Hepatocyte (in vitro differentiated cells): ENCODE results near the gene CASTOR1. TPM values are rescaled to one million over a fixed set of nuclear protein-coding genes. Genes with fewer than 3 reads are reported as not detected.

Experiments used
- DNase-seq: peaks from one replicate; pipeline ENCODE4 v3.0.0-alpha.2; 2016; ENCODE audit warnings: low spot score
- H2AFZ ChIP-seq: fragments of 200-600 bp; sonication (generic); 2 replicates; pipeline ENCODE4 v1.6.0; 2016; ENCODE audit warnings: antibody characterized with exemption, mild to moderate bottlenecking
- H3K27ac ChIP-seq: fragments of 200-600 bp; sonication (generic); 2 replicates; pipeline ENCODE4 v1.5.1; 2016; ENCODE audit warnings: mild to moderate bottlenecking
- H3K27me3 ChIP-seq: fragments of 200-600 bp; sonication (generic); 2 replicates; pipeline ENCODE4 v1.6.1; 2016
- H3K36me3 ChIP-seq: fragments of 200-600 bp; sonication (generic); replicated peaks from 2 replicates; pipeline ENCODE4 v1.5.1; 2016; ENCODE audit warnings: low read depth; ENCODE audit not compliant: insufficient read depth
- H3K4me1 ChIP-seq: fragments of 200-600 bp; sonication (generic); 2 replicates; pipeline ENCODE4 v1.5.1; 2016; ENCODE audit warnings: mild to moderate bottlenecking, moderate library complexity; ENCODE audit not compliant: insufficient read depth
- H3K4me2 ChIP-seq: fragments of 200-600 bp; sonication (generic); 2 replicates; pipeline ENCODE4 v1.6.0; 2016
- H3K4me3 ChIP-seq: fragments of 200-600 bp; sonication (generic); 2 replicates; pipeline ENCODE4 v1.5.1; 2016; ENCODE audit warnings: mild to moderate bottlenecking
- H3K79me2 ChIP-seq: fragments of 200-600 bp; sonication (generic); 2 replicates; pipeline ENCODE4 v1.6.0; 2017; ENCODE audit warnings: mild to moderate bottlenecking
- H3K9me2 ChIP-seq: fragments of 200-600 bp; sonication (generic); replicated peaks from 2 replicates; pipeline ENCODE4 v1.6.0; 2017; ENCODE audit warnings: mild to moderate bottlenecking; ENCODE audit not compliant: insufficient read depth
- H3K9me3 ChIP-seq: fragments of 200-600 bp; sonication (generic); 2 replicates; pipeline ENCODE4 v1.5.1; 2016; ENCODE audit warnings: low read depth, mild to moderate bottlenecking
- H4K20me1 ChIP-seq: fragments of 200-600 bp; sonication (generic); 2 replicates; pipeline ENCODE4 v1.6.0; 2016; ENCODE audit warnings: mild to moderate bottlenecking; ENCODE audit not compliant: insufficient read depth, poor library complexity, severe bottlenecking
- CTCF ChIP-seq: fragments of 200-600 bp; sonication (generic); IDR thresholded peaks from 2 replicates; pipeline ENCODE4 v1.5.1; 2016; ENCODE audit warnings: antibody characterized with exemption, mild to moderate bottlenecking; ENCODE audit not compliant: poor library complexity
- EZH2 ChIP-seq: fragments of 200-600 bp; sonication (generic); IDR thresholded peaks from 2 replicates; pipeline ENCODE4 v1.6.1; 2016; ENCODE audit warnings: antibody characterized with exemption, mild to moderate bottlenecking, borderline replicate concordance
- EZH2phosphoT487 ChIP-seq: fragments of 200-600 bp; sonication (generic); IDR thresholded peaks from one replicate; pipeline ENCODE4 v1.6.1; 2018; ENCODE audit warnings: antibody characterized with exemption, mild to moderate bottlenecking, low read depth, moderate library complexity; ENCODE audit not compliant: unreplicated experiment, severe bottlenecking
- WGBS: methylation state at CpG from one replicate; pipeline ENCODE4 v1.1.6; 2016; ENCODE audit warnings: low lambda C conversion rate; ENCODE audit errors: missing lambda C conversion rate; 5-methylcytosine and 5-hydroxymethylcytosine counted together
- polyA plus RNA-seq: library from polyadenylated mRNA; unstranded; fragments of >200 nt; fragmentation: Nextera tagmentation; extraction: Ambion mirVana; gene quantifications from 2 replicates; pipeline ENCODE4 v1.2.1, GENCODE V29; 2016
- total RNA-seq: library from RNA; depleted of rRNA; stranded (reverse); fragments of >200 nt; gene quantifications from 2 replicates; pipeline ENCODE4 v1.2.3, GENCODE V29; 2014

CASTOR1 gene
- total and polyA plus RNA-seq, 2 experiments from 2014 or later, result 30.9 to 53.5 TPM

- Histone ChIP-seq H3K79me2 (no peaks in the 10 kb centered on the region), H3K27me3 (no peaks in the 10 kb centered on the region), H4K20me1 (no peaks in the 10 kb centered on the region), H3K4me1 (peaks cover 14% of the 10 kb centered on the region), H3K9me2 (no peaks in the 10 kb centered on the region), H2AFZ (no peak overlapping the region), H3K4me2 (no peak overlapping the region), H3K36me3 (no peaks in the 10 kb centered on the region), H3K27ac (peak overlapping the region; percentile 53), H3K4me3 (no peak overlapping the region), H3K9me3 (no peaks in the 10 kb centered on the region)
- TF ChIP-seq CTCF (no peak), EZH2phosphoT487 (no peak), EZH2 (no peak)
- DNase-seq, result no peak
- WGBS, result 80% methylated on average over 15 of the region's 15 CpGs
These were observed 47.5 kb downstream of the CASTOR1 start for GRCh38 chr22:30241576-30242371.

- Histone ChIP-seq H4K20me1 (no peaks in the 10 kb centered on the region), H3K27ac (peak overlapping the region; percentile 53), H3K27me3 (no peaks in the 10 kb centered on the region), H3K4me3 (no peak overlapping the region), H3K4me1 (peaks cover 19% of the 10 kb centered on the region), H2AFZ (no peak overlapping the region), H3K4me2 (no peak overlapping the region), H3K79me2 (no peaks in the 10 kb centered on the region), H3K9me3 (no peaks in the 10 kb centered on the region), H3K36me3 (no peaks in the 10 kb centered on the region), H3K9me2 (no peaks in the 10 kb centered on the region)
- WGBS, result 91% methylated on average over 24 of the region's 24 CpGs
- TF ChIP-seq CTCF, result no peak
- DNase-seq, result no peak
These were observed 48.5 kb downstream of the CASTOR1 start for GRCh38 chr22:30240541-30241417.

GRCh38 chr22:30239488-30240405 lies 49.6 kb downstream of the CASTOR1 start:
- Histone ChIP-seq H3K9me2 (no peaks in the 10 kb centered on the region), H2AFZ (no peak overlapping the region), H3K36me3 (no peaks in the 10 kb centered on the region), H3K4me3 (no peak overlapping the region), H3K27me3 (no peaks in the 10 kb centered on the region), H3K27ac (no peak overlapping the region), H4K20me1 (no peaks in the 10 kb centered on the region), H3K9me3 (no peaks in the 10 kb centered on the region), H3K79me2 (no peaks in the 10 kb centered on the region), H3K4me1 (peaks cover 22% of the 10 kb centered on the region), H3K4me2 (no peak overlapping the region)
- DNase-seq, result no peak
- 93% methylated on average over 17 of the region's 17 CpGs for WGBS
- TF ChIP-seq EZH2phosphoT487 (no peak), EZH2 (no peak), CTCF (no peak)
